ENCODE results near the gene PRUNE2.
A peak's percentile ranks its signal among the peaks of the same experiment; 100 is the strongest.

Gene PRUNE2

DNA sequence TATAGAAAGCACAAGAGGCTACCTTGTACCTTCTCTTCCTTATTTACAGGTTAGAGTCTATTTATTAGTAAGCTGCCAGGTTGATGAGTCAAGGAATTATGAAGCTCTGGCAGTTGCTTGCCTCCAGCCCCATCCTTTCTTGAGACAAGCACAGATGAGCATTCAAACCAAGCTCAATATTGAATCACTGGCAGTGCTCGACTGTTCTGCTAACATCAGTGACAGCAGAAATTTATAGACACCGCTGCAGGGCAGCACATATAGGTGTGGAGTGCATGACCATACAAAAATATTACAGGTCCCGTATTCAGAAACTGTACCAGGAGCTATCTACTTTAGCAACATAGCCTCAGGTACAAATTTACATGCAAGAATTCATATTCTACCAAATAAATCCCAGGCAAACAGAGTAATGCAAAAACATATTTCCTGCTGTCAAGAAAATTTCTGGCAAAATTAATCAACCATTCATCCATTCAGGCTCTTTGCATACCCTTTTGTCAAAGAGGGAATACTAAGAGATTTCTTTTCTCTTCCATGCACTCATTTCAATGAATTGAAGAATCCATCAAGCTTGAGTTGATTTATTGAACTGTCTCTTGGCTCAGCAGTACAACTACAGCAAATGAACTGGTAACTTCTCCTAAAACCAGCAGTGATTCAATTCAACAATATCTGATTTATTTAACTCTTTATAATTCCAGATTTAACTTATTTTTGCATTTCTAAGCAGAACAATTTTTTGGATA is 168.6 kb downstream of the PRUNE2 start:
- DNase-seq (ENCODE audit: low read depth in 2 of 2): no peak

- no peak for DNase-seq (ENCODE audit: low read depth in 2 of 2)
Observed at GRCh38 chr9:76734716-76735115, 171.2 kb downstream of the PRUNE2 start.

DNA sequence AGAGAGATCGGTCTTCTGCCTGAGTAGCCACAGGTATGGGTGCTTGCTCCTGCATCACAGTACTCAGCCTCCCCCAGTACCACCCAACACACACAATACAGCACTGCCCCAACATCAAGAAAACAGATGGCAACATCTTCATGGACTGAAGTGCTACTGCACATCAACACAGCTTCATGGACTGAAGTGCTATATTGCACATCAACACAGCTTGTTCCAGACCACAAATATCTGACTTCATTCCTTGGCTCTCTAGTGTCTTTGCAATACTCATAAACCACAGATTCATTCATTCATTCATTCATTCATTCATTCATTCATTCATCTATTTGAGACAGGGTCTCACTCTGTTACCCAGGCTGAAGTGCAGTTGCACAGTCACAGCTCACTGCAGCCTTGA is 172.8 kb downstream of the PRUNE2 start:
- no peak for DNase-seq (ENCODE audit: low read depth in 2 of 2)

DNA sequence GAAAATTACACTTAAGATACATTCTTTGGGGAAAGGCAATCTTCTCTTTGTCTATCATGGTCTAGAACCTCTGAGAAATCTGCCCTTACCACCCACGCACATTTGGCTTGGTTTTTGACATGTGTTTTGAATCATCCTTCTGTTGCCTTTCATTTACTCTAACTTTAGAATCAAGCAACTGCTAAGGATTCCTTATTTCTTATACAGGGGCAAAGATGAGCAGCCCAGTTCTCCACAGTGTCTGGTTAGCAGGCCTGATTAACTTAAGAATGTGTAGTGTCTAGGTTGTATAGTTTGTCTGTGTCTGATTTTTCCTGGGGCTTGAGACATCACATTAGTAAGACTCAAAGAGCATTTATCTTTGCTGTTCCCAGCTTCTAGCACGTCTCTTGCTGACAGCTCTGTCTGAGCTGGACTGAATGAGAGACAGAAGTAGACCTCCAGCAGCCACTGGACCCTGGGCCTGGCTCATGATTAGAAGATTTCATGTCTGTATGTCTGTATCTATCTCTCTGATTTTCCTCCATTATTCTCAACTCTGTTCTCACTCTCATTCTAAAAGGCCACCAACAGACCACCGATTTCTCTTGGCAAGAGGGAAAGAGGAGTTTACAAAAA is 173.5 kb downstream of the PRUNE2 start:
- DNase-seq (ENCODE audit: low read depth in 2 of 2): peak; percentile 58 to 59

DNA sequence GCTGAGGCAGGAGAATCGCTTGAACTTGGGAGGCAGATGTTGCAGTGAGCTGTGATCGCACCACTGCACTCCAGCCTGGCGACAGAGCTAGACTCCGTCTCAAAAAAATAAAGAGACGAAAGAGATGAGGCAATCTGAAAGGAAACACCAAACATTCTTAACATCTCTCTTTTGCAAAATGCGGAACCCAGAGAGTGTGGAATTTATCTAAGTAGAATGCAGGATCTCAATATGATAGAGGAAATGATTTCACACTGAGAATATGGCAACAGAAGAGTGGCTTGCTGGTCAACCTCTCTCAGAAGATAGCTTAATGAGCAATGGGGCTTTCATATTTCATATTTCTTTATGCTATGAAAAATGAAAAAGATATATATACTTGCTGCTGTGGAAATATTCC is 175.1 kb downstream of the PRUNE2 start:
- DNase-seq (ENCODE audit: low read depth in 2 of 2): peak; percentile 12 to 19

DNA sequence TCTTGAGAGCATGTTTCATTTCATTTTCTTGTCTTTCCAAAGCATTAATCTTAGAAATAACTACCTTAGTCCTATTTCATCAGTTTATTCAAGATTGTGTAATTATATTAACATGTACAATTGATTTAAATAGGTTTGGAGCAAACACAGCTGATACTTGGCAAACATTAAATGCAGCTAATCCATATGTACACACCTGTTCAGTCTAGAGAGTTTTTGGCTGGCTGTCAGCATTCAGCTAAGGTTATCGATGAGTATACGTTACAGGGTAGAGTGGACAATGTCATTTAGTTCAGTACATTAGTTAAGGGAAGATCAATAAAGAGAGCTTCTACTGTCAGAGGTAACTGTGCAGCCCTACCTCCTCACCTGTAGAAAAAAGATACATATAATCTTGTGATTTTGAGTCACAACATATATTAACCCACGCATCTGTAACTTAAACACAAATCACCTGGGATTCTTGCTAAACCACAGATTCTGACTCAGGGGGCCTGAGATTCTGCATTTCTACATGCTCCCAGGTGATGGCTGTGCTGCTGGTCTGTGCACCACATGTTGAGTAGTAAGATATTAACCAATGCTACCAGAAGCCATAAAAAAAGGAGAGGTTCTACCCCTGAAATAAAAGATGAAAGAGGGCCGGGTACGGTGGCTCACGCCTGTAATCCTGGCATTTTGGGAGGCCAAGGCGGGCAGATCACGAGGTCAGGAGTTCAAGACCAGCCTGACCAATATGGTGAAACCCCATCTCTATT is 175.8 kb downstream of the PRUNE2 start:
- no peak for DNase-seq (ENCODE audit: low read depth in 2 of 2)

DNA sequence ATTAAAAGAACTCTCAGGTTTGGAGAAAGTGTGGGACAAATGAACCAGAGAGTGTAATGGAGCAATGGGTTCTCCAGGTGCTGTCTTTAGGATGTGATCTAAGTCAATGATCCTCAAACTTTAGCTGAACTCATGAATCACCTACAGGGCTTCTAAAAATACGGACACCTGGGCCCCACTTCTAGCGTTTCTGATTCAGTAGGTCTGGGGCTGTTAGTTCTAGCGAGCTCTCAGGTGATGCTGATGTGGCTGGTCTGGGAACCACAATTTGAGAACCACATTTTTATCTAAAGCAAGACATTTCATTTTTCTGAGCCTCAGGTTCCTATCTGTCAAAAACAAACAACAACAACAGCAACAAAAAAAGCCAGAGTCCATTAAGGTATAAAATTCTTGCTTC is 176.8 kb downstream of the PRUNE2 start:
- no peak for DNase-seq (ENCODE audit: low read depth in 2 of 2)

DNA sequence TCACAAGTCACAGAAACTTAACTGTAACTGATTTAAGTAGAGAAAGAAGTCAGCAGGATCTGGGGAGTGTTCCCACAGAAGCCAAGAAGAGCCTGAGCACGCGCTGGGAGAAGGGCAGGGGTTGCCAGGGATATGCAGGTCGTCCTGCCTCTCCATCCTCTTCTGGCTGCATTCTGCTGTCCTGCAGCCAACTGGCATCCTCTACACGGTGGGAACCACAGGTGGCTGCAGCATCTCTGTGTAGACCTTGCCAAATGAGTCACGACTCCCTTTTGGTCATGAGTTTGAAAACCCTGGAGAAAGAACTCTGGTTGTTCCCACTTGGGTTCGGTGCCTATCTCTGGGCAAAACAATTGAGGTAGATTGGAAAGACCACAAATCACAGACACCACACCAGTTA is 180.0 kb downstream of the PRUNE2 start:
- DNase-seq (ENCODE audit: low read depth in 2 of 2): no peak

DNA sequence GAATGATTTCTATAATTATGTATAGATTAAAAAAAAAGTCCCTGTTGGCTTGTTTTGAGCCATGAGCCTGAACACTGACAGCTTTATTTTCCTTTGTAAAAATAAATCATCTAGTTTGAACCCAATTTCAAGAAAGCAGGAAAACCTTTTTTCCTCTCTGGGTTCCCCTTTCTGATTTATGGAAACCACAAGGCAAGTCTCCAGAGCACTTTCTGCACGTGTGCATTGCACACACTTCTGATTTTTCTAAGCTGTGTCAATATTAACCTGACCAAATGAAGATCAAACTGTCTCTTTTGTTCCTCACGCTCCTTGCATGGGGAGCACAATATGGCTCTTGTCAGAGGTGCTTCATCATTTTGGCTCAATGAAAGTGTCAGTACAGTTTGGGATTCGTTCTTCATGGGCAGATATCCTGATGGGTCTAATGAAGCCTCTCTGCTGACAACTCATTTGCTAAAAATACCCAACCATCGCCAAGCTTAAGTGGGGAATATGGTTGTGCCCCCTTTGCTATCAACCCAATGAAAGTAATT is 180.8 kb downstream of the PRUNE2 start:
- DNase-seq (ENCODE audit: low read depth in 2 of 2): no peak

DNA sequence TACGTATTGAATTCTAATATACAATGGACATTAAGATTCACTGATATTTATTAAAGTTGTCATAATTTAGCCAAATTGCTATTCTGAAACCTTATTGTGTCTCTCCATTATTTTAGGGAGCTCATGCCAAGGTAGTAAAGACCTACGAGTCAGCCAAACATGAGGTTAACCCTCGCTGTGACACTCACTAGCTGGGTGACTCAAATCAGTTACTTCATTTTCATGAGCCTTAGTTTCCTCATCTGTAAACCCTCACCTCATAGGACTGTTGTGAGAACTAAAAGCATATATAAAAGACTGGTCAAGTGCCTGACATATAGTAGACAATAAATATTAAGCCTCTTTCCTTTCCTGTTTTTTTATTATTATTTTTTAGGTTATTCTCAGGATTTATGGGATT is 185.7 kb downstream of the PRUNE2 start:
- DNase-seq (ENCODE audit: low read depth in 2 of 2): no peak

DNA sequence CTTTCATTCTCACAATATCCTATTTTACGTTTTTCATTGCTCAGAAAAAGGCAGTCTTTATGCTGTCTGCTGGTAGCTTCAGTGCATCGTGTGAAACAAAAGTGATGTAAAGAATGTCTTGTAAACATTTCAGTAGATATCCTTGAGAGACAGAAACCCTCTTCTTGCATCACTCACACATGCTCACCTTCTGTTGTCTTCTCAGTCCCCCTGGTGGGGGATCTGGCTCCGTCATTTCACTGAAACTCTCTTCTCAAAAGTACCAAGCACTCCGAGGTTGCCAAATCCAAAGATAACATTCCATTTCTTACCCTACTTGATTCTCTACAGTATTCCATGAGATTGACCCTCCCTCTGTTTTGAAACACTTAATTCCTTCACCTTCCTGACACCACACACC is 187.7 kb downstream of the PRUNE2 start:
- DNase-seq (ENCODE audit: low read depth in 2 of 2): no peak

- no peak for DNase-seq (ENCODE audit: low read depth in 2 of 2)
Observed at GRCh38 chr9:76717613-76718012, 188.3 kb downstream of the PRUNE2 start.

GRCh38 chr9:76717176-76717575 is 188.7 kb downstream of the PRUNE2 start:
- DNase-seq (ENCODE audit: low read depth in 2 of 2): no peak

GRCh38 chr9:76716085-76716672 is 189.7 kb downstream of the PRUNE2 start:
- DNase-seq (ENCODE audit: low read depth in 2 of 2): no peak

GRCh38 chr9:76713381-76713780 is 192.5 kb downstream of the PRUNE2 start:
- DNase-seq (ENCODE audit: low read depth in 2 of 2): no peak

DNA sequence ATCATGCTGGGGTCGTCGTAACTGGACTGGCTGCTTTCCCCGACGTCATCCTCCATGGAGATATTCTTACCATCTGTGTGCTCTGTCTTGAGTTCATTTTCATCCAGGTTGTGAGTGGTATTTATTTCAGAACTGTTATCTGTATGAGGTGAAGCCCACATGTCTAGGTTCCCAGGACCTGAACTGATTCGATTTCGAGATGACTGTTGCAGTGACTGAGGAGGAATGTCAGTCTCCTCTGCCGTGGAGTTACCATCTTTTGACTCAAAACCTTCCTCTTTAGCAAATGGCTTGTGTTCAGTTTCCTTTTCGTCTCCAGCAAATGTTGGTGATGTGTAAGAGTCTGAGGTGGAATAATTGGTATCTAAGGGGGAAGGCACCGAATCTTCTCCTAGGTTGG is 196.9 kb downstream of the PRUNE2 start:
- no peak for DNase-seq (ENCODE audit: low read depth in 2 of 2)

DNA sequence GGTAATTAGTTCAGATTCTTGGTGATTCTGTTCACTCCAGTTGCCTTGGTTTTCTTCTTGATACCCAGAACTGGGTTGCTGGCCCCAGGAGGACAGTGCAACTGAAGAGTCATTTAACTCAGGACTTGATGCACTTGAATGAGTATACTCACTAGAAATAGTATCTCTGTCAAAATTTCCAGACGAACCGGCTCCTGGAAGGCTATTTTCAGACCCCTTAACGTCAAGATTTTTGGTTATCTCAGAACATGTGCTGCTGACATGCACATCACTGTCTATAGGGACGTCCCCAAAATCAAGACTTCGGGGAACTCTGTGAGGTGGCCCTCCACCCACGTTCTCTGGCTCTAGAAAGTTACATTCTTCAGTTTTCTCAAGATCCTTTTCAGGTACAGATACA is 198.4 kb downstream of the PRUNE2 start:
- no peak for DNase-seq (ENCODE audit: low read depth in 2 of 2)

DNA sequence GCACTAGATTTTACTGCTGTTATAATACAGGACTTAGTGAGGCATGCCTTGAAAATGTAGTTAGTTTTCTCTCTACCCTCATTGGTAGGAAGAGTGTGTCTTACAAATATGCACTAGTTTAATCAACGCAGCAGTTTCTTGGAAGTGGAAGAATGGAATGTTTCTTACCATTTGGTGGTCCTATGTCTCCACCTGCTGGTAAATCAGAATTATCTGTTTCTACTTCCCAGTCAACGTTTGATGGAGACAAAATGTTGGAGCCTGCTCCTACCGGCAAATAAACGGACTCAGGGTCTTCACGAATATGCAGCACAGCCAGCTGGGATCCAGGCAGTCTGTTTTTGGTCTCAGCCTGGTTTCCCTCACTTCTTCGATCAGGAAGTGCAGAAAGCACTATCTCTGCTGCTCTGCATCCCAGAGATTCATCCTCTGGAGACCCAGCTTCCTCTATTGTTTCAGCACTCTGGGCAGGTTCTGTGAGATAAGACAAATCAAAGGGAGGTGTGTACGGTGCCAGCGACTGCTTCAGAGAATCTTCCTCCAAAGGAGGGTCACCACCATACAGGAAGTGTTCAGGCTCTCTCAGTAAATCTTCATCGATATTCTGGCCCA is 201.2 kb downstream of the PRUNE2 start:
- DNase-seq (ENCODE audit: low read depth in 2 of 2): peak; percentile 77 to 78

DNA sequence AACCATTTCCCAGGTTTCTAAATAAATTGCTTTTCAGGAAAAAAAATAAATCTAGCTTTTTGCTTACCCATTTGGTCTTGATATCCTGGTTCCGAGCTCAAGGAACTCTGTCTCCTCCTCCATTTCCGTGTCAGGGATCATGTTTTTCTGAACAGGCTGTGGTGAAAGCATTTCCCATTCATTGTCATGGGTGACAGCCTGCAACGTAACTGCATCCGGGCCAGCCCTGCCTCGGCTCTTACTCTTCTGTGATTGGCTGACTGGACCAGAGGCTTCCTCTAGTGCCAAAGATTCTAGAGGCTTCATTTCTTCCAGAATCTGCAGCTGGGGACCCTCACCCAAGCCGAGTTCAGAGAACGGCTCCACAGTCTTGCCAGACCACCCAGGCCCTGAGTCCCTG is 202.6 kb downstream of the PRUNE2 start:
- no peak for DNase-seq (ENCODE audit: low read depth in 2 of 2)

DNA sequence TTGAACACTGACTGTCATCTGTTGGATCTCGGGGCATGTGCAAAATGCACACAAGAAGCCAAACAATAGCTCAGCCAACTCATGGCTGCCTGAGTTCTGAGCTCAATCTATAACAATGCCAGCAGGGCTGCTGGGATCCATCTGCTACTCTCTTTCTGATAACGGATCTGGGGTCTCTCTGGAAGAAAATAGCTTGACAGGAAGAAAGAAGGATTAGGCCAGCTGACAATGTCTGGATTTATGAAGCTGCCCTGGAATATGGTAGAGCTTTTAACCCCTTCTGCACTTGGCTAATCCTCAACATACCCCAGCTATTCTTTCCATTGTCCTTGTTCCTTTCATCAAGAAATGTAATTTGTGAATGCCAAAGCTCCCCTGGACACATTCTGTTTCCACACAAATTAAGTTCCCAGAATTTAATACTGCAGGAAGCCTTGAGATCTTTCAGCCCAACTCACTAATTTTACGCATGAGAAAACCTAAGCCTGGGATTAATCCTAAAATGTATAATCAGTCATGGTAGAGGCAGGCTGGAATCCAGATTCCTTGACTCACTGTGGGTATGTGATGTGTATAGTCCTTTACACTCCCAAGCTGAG is 204.4 kb downstream of the PRUNE2 start:
- peak in 1 of 2 experiments; percentile 26 for DNase-seq (ENCODE audit: low read depth in 2 of 2)

DNA sequence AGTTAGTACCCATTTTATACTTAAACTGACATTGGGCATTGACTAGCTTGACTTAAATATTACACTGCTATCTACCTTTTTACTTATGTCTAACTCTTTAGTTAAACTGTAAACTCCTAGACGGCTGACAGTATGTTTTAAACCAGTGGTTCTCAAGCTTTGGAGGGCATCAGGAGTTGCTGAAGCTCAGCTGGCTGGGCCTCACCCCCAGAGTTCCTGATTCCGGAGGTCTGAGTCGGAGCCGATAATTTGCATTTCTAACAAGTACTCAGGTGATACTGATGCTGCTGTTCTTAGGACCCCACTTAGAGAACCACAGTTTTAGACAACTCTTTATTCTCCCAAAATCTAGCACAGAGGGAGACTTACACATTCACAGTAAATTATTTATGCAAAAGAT is 205.0 kb downstream of the PRUNE2 start:
- DNase-seq (ENCODE audit: low read depth in 2 of 2): no peak

Measured in fibroblast of skin of left quadriceps (primary cell).